Measurements from ENCODE around the gene HRH1. TPM values are rescaled to one million over a fixed set of nuclear protein-coding genes. Genes with fewer than 3 reads are reported as not detected.

Gene HRH1
- total and polyA plus RNA-seq, 4 donors, result 2.3 to 8.3 (median 4.6) TPM

DNA sequence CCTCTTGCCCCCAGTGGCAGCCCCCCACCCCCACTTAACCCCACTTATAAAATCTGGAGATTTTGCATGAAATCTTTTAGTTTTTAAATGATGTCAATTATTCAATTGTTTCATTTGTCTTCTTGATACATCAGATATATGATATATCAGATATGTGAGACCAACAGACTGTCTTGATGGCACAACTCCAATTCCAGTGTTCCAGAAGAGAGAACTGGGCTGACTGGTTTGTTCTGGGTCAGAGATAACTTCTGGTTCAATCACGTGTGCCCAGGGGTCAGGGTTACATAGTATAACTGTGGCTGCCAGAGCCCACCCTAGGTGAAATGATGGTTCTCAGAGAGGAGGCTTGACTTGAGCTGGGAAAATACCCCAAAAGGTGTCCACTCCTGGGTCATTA lies 85.5 kb downstream of the HRH1 start:
- Histone ChIP-seq H3K27ac (ENCODE audit: low read depth in 1 of 2, low read length in 1 of 2) (no peak overlapping the region), H3K9me3 (ENCODE audit: control insufficient read depth in 4 of 4, insufficient read depth in 3 of 4, low read length in 3 of 4) (no peaks in the 10 kb centered on the region), H3K36me3 (ENCODE audit: control insufficient read depth in 4 of 4, insufficient read depth in 4 of 4, low read length in 4 of 4) (no peaks in the 10 kb centered on the region), H3K4me3 (no peak overlapping the region), H3K9ac (ENCODE audit: insufficient read depth in 1 of 2, low read length in 2 of 2) (no peak overlapping the region), H3K4me1 (ENCODE audit: control insufficient read depth in 5 of 5, insufficient read depth in 5 of 5, low read length in 5 of 5) (peaks cover 0 to 5% (median 0%) of the 10 kb centered on the region in 5 donors), H3K27me3 (ENCODE audit: control insufficient read depth in 3 of 3, insufficient read depth in 3 of 3, low read length in 2 of 3) (no peaks in the 10 kb centered on the region)
- ATAC-seq (ENCODE audit: insufficient read depth, low FRiP score) (no peak), DNase-seq (no peak)
- WGBS, 2 donors, result 67 to 86% methylated on average over 1 of the region's 1 CpG
- TF ChIP-seq, protein P1, sequence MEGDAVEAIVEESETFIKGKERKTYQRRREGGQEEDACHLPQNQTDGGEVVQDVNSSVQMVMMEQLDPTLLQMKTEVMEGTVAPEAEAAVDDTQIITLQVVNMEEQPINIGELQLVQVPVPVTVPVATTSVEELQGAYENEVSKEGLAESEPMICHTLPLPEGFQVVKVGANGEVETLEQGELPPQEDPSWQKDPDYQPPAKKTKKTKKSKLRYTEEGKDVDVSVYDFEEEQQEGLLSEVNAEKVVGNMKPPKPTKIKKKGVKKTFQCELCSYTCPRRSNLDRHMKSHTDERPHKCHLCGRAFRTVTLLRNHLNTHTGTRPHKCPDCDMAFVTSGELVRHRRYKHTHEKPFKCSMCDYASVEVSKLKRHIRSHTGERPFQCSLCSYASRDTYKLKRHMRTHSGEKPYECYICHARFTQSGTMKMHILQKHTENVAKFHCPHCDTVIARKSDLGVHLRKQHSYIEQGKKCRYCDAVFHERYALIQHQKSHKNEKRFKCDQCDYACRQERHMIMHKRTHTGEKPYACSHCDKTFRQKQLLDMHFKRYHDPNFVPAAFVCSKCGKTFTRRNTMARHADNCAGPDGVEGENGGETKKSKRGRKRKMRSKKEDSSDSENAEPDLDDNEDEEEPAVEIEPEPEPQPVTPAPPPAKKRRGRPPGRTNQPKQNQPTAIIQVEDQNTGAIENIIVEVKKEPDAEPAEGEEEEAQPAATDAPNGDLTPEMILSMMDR (IDR thresholded peaks at IDR 0.05; ENCODE audit: control extremely low read depth, extremely low read depth), result no peak

DNA sequence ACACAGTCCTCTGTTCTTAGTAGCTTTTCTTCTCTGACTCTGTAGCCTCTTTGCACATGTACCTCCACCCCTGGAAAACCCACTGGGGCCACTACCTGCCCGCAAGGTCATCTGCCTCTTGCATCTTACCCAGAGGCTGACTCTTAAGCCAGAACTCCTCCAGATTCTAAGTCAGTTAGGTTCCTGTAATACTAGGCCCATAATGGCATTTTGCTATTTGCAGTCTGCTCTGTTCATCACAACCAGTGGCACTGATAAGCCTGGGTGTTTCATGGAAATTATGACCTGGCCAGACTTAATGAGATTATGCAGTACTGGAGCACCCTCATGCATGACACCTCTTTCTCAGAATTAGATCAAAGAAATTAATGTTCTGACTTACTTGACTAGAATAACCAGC lies 86.2 kb downstream of the HRH1 start:
- Histone ChIP-seq H3K27ac (ENCODE audit: low read depth in 1 of 2, low read length in 1 of 2) (no peak overlapping the region), H3K4me3 (no peak overlapping the region), H3K27me3 (ENCODE audit: control insufficient read depth in 3 of 3, insufficient read depth in 3 of 3, low read length in 2 of 3) (no peaks in the 10 kb centered on the region), H3K9me3 (ENCODE audit: control insufficient read depth in 4 of 4, insufficient read depth in 3 of 4, low read length in 3 of 4) (no peaks in the 10 kb centered on the region), H3K36me3 (ENCODE audit: control insufficient read depth in 4 of 4, insufficient read depth in 4 of 4, low read length in 4 of 4) (no peaks in the 10 kb centered on the region), H3K9ac (ENCODE audit: insufficient read depth in 1 of 2, low read length in 2 of 2) (no peak overlapping the region), H3K4me1 (ENCODE audit: control insufficient read depth in 5 of 5, insufficient read depth in 5 of 5, low read length in 5 of 5) (peaks cover 0 to 4% (median 0%) of the 10 kb centered on the region in 5 donors)
- ATAC-seq (ENCODE audit: insufficient read depth, low FRiP score) (no peak), DNase-seq (no peak)
- TF ChIP-seq, protein P1 (IDR thresholded peaks at IDR 0.05; ENCODE audit: control extremely low read depth, extremely low read depth), result no peak
- 93 to 95% methylated on average over 1 of the region's 1 CpG for WGBS, 2 donors

DNA sequence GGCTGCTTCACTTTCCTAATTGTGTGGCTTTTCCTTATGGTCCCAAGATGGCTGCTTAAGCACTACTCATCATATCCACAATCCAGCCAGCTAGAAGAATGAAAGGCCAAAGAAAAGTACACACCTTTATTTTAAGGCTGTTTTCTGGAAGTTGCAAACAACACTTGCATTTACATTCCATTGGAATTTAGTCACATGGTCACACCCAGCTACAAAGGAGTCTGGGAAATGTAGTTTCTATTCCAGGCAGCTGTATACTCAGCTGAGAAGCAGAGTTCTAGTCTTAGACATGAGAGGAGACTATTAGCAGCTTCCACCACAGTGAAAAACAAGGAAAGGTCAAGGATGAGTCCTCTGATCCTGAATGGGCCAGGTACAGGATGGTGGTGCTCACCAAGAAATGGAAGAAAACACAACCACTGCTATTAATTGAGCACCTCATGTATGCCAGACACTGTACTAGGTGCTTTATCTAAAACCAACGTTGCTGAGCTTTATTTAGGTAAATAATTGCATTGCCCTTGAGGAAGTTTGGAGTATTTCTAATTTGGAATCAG lies 89.9 kb downstream of the HRH1 start:
- WGBS, 2 donors, result 53 to 79% methylated on average over 1 of the region's 1 CpG
- Histone ChIP-seq H3K9ac (ENCODE audit: insufficient read depth in 1 of 2, low read length in 2 of 2) (no peak overlapping the region), H3K27me3 (ENCODE audit: control insufficient read depth in 3 of 3, insufficient read depth in 3 of 3, low read length in 2 of 3) (peaks cover 0 to 2% (median 0%) of the 10 kb centered on the region in 3 donors), H3K9me3 (ENCODE audit: control insufficient read depth in 4 of 4, insufficient read depth in 3 of 4, low read length in 3 of 4) (no peaks in the 10 kb centered on the region), H3K27ac (ENCODE audit: low read depth in 1 of 2, low read length in 1 of 2) (no peak overlapping the region), H3K4me3 (no peak overlapping the region), H3K36me3 (ENCODE audit: control insufficient read depth in 4 of 4, insufficient read depth in 4 of 4, low read length in 4 of 4) (no peaks in the 10 kb centered on the region), H3K4me1 (ENCODE audit: control insufficient read depth in 5 of 5, insufficient read depth in 5 of 5, low read length in 5 of 5) (no peaks in the 10 kb centered on the region)
- TF ChIP-seq, protein P1 (IDR thresholded peaks at IDR 0.05; ENCODE audit: control extremely low read depth, extremely low read depth), result no peak
- DNase-seq (no peak), ATAC-seq (ENCODE audit: insufficient read depth, low FRiP score) (no peak)

DNA sequence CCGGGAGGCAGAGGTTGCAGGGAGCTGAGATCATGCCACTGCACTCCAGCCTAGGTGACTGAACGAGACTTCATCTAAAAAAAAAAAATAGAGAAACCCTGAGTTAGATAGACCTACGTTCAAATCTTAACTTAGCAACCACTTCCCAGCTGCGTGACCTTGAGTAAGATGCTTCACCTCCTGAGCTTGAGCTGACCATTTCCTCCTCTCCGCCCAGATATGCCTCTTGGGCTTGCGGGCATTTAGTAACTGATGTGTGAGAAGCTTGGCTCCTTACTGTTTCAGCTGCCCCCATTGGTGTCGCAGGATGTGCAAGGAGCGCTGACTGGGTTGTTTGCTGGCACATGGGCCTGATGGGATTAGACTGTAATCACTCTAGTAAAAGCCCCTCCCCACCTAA lies 91.0 kb downstream of the HRH1 start:
- WGBS, 2 donors, result 76 to 85% methylated on average over 8 of the region's 8 CpGs
- TF ChIP-seq, protein P1 (IDR thresholded peaks at IDR 0.05; ENCODE audit: control extremely low read depth, extremely low read depth), result no peak
- Histone ChIP-seq H3K4me1 (ENCODE audit: control insufficient read depth in 5 of 5, insufficient read depth in 5 of 5, low read length in 5 of 5) (no peaks in the 10 kb centered on the region), H3K27me3 (ENCODE audit: control insufficient read depth in 3 of 3, insufficient read depth in 3 of 3, low read length in 2 of 3) (peaks cover 0 to 2% (median 0%) of the 10 kb centered on the region in 3 donors), H3K9ac (ENCODE audit: insufficient read depth in 1 of 2, low read length in 2 of 2) (no peak overlapping the region), H3K9me3 (ENCODE audit: control insufficient read depth in 4 of 4, insufficient read depth in 3 of 4, low read length in 3 of 4) (no peaks in the 10 kb centered on the region), H3K36me3 (ENCODE audit: control insufficient read depth in 4 of 4, insufficient read depth in 4 of 4, low read length in 4 of 4) (no peaks in the 10 kb centered on the region), H3K27ac (ENCODE audit: low read depth in 1 of 2, low read length in 1 of 2) (no peak overlapping the region), H3K4me3 (no peak overlapping the region)
- ATAC-seq (ENCODE audit: insufficient read depth, low FRiP score) (no peak), DNase-seq (no peak)
